Skeletal muscle cell (primary cell): ENCODE measurements around the gene VPS13D.
A peak's percentile ranks its signal among the peaks of the same experiment; 100 is the strongest.
"Not testable (repeated sequence)": the region's sequence is repeated elsewhere in the genome, so short reads cannot be mapped to it uniquely, and the experiment has no call there.

Experiments used
- DNase-seq: peaks from one replicate; pipeline ENCODE4 v3.0.0-alpha.2; 2010; ENCODE audit warnings: low read depth
- H3K4me3 ChIP-seq: 2 replicates; pipeline ENCODE4 v1.5.1; 2011; ENCODE audit warnings: low read depth, mild to moderate bottlenecking, control low read depth, low read length, moderate library complexity

The VPS13D gene

DNA sequence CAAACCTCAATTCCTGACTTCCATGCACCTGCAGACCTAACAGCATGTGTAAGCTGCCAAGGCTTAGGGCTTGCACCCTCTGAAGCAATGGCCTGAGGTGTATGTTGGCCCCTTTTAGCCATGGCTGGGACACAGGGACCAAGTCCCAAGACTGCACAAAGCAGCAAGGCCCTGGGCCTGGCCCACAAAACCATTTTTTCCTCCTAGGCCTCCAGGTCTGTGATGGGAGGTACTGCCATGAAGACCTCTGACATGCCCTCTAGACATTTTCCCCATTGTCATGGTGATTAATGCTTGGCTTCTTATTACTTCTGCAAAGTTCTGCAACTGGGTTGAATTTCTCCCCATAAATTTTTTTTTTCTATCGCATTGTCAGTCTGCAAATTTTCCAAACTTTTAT is 7.1 kb upstream of the VPS13D start:
- H3K4me3 ChIP-seq, DNase-seq: not testable (repeated sequence)

DNA sequence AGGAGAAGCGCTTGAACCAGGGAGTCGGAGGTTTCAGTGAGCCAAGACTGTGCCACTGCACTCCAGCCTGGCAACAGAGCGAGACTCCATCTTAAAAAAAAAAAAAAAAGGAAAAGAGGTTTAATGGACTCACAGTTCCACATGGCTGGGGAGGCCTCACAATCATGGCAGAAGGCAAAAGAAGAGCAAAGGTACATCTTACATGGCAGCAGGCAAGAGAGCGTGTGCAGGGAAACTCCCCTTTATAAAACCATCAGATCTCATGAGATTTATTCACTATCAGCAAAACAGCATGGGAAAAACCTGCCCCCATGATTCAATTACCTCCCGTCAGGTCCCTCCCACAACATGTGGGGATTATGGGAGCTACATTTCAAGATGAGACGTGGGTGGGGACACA is 5.7 kb upstream of the VPS13D start:
- not testable (repeated sequence) for DNase-seq, H3K4me3 ChIP-seq

DNA sequence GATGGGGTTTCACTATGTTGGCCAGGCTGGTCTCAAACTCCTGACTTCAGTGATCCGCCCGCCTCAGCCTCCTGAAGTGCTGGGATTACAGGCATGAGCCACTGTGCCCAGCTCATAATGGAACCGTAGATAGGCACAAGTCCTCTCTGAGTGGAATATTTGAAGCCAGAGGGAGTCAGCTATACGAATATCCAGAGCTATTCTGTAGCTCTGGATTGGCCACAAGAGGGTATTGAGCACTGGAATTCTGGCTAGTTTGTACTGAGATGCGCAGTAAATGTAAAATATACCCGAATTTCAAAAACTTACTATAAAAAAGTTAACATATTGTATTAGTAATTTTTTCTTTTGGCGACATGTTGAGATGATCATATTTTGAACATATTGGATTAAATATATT is 851 bp upstream of the VPS13D start:
- no peak for DNase-seq
- no peak overlapping the region for H3K4me3 ChIP-seq

DNA sequence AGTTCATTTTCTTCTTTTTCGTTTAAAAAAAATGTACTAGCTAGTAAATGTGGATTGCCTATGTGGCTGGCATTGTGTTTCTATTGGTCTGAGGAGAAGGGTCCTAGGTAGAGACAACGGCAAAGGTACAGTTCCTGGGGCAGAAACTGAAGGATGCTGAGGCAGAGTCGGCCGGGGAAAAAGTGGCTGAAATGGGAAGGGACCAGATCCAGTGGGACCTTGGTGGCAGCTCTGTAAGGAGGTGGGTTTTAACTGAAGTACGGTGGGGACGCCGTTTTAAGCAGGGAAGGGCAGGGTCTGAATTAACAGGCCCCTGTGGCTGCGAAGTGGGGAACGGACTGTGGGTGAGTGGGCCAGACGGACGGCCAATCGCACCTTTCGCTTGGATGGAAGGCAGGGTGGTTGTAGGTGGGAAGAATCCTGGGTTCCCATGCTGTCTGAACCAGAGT is 420 bp upstream of the VPS13D start:
- DNase-seq, result no peak
- no peak overlapping the region for H3K4me3 ChIP-seq

DNA sequence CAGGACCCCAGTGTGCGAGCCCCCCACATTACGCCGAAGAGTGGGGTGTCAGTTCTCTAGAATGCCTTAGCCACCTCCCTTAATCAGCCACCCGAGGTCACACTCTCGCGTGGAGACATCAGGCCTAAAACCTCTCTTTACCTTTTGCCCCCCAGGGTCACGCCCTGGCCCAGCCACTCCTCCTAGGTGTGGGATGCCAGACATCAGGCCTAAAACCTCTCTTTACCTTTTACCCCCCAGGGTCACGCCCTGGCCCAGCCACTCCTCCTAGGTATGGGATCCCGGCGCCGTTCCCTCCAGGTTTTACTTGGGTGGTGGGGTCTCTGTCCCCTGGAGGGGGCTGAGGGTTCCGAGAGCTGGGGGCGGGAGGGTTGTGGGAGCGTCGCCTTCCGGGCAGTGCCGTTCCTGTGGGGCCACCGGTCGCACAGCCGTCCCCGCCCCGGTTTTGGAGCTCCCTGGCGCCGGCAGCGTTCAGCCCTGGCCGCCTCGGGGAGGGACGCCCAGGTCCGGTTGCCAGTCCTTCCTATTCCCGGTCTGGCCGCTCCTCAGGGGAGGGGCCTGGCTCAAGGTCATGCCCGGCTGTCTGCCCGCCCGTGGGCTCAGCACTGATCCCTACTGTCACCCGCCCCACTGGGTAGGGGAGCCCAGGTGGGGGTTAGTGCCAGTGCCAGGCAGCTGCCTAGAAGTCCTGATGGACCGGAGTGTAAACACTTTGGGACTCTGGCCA is 882 bp downstream of the VPS13D start:
- peak overlapping the region; percentile 97 for H3K4me3 ChIP-seq
- DNase-seq, result no peak

DNA sequence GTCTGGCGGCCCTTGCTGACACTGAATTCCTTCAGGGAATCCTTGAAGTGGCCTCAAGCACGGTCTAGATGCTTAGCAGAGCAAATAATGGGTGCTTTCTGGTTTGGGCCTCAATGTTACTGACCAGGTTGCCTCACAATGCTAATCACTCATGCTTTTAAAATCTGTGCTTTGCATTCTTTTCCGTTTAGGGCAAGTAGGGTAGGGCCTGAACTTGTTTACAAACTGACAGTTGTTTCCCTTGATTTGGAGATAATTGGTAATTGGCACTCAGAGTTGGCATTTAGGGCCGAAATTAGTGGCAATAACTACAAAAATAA is 1.4 kb downstream of the VPS13D start:
- no peak for DNase-seq

DNA sequence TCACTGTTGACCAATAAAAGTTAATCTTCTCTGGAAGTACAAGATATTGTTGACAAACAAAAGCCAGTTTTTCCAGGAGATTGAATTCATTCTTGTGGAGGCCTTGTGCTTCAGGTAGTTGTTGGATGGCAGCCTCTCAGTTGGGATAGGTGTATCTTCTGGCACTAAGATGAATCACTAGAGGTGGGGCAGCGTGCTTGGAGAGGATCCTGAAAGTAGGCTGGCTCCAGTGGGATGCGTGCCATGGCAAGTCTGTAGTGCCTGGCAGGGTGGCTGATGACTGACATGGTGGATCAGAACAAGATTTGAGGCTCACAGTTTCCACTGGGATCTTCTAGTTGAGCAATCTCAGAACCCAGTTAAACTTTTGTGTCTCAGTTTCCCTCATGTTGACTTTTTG is 2.4 kb downstream of the VPS13D start:
- DNase-seq, result no peak
- H3K4me3 ChIP-seq, result no peak overlapping the region

More for the DNA sequence above, 1.4 kb downstream of the VPS13D start:
- H3K4me3 ChIP-seq, result peak overlapping the region; percentile 97

DNA sequence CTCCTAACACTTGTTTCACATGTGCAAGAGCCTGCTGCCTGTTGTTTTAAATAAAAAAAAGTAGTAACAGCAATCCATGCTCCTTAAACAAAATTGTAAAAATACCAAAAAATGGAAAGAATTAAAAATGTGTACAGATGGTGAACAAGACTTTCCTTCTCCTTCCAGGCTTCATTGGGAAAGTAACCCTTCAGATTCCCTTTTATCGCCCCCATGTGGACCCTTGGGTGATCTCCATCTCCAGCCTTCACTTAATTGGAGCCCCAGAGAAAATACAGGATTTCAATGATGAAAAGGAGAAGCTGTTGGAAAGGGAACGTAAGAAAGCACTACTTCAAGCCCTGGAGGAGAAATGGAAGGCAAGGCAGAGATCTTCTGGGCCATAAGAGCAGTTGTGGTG is 14.2 kb downstream of the VPS13D start:
- DNase-seq, result no peak
- no peak overlapping the region for H3K4me3 ChIP-seq

DNA sequence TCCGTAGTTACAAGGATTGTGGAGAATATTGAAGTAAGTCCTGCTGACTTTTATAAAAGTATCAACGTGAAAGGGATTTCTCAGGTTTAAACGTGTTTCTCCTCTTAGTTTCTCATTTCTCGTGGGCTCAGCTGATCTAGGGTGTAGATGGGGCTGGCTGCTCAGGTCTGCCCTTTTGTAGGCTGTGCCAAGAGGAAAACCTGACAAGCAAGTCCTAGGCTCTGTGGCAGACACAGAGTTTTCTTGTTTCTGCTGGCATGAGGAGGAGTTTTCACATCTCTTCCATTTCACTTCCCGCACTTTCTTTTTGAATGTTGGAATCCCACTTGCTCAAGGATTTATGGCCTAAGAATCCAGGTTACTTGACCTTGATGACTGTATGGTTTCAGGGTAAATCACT is 14.8 kb downstream of the VPS13D start:
- no peak overlapping the region for H3K4me3 ChIP-seq
- DNase-seq, result no peak

DNA sequence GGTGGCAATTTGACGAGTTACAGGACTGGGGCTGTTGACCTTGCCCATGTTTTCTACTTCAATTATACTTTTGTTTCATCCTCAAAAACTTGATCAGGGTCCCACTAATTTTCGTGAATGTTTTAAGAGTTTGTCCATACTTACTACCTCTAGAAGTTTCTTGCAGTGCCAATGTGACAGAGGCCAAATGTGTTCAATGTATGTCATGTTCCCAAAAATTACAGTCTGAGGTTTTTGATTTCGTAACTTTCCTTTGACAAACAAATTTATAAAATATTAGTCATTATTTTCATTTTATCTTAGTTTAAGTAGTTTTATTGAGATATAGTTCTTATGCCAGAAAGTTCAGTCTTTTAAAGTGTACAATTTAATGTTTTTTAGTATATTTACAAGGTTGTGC is 15.3 kb downstream of the VPS13D start:
- no peak overlapping the region for H3K4me3 ChIP-seq
- no peak for DNase-seq

DNA sequence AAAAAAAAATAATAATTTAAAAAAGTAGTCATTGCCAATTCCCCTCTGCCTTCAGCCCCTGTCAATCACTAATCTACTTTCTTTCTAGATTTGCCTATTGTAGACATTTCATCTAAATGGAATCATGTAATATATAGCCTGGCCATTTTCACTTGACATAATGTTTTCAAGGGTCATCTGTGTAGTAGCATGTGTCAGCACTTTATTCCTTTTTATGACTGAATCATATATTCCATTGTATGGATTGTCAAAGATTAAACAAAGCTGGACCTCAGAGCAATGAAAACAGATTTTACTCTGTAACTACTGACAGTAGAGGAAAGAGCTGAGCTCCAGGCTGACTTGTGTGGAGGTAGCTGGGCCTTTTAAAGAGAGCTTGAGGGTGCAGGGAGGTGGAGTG is 15.9 kb downstream of the VPS13D start:
- H3K4me3 ChIP-seq, result no peak overlapping the region
- no peak for DNase-seq

DNA sequence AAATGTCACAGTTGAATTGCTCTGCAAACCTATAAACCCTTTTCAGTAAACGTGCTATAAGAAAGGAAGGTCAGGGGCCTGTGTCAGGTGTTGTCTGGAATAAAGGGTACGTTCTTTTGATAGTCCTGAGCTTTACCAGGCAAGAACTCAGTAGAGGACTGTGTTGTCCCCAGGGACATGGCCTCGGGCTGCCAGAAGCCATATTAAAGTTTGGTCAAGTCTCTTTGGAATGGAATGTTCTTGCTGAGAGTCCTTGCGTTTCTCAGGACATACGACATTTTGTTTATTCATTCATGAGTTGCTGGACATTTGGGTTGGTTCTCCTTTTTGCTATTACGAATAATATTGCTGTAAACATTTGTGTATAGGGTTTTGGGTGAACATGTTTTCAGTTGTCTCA is 16.8 kb downstream of the VPS13D start:
- H3K4me3 ChIP-seq, result no peak overlapping the region
- DNase-seq, result no peak

DNA sequence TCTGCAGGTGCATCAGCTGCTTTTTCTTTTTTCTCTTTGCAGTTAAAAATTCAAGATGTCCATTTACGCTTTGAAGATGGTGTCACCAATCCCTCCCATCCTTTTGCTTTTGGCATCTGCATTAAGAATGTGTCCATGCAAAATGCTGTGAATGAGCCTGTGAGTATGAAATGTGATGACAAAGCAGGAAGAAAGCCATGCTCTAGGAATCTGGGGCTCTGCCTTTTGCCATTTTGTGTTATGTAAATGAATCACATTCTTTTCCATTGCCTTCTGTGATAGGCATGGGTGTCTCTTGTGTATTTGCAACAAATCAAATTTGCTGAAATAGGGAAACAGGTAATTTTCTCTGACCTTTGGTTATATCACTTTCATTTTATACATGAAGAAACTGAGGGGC is 19.4 kb downstream of the VPS13D start:
- no peak overlapping the region for H3K4me3 ChIP-seq
- DNase-seq, result no peak

DNA sequence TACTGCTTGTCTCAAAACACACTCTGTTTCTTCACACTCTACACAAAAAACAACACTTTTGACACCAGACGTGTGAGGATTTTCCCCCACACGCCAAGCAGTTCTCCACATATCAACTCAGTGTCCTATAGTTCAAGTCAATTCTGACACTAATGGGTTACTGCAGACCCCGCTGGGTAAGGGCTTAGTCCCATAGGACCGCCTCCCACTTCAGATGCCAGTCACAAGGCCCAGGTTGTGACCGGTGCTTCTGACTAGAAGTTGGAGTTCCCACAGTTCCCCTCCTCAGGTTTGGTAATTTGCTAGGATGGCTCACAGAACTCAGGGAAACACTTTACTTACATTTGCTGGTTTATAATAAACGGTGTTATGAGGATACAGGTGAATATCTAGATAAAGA is 19.9 kb downstream of the VPS13D start:
- no peak overlapping the region for H3K4me3 ChIP-seq
- no peak for DNase-seq

DNA sequence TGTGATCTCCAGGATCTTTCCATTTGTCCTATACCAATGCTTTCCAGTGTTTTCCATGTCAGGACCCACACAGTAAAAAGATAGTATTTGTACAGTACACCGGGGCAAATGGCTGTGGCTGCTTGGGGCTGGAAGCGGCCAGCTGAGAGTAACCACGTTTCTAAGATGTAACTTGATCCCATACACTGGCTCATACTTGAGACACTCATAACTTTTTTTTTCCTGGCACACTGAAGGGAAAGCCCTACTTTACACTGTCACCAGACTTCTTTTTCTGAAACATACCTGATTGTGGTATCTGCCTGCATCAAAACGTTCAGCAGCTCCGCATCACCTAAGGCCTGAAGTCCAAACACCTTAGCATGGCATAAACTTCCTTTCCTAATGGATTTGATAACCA is 21.6 kb downstream of the VPS13D start:
- no peak overlapping the region for H3K4me3 ChIP-seq
- peak; percentile 21 for DNase-seq

DNA sequence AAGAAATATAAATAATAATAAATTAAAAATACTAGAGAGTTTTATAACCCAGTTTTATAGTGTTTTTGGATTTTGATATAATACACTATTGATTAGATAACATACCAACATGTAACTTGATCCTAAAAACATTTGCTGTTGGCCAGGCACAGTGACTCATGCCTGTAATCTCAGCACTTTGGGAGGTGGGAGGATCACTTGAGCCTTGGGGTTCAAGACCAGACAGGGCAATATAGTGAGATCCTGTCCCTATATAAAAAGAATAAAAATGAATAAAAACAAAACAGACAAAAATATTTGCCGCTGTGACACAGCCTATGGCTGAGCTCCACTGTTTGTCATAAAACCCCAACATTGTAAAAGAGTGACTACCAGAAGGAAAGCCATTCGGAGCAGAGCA is 26.1 kb downstream of the VPS13D start:
- no peak overlapping the region for H3K4me3 ChIP-seq
- DNase-seq, result no peak

DNA sequence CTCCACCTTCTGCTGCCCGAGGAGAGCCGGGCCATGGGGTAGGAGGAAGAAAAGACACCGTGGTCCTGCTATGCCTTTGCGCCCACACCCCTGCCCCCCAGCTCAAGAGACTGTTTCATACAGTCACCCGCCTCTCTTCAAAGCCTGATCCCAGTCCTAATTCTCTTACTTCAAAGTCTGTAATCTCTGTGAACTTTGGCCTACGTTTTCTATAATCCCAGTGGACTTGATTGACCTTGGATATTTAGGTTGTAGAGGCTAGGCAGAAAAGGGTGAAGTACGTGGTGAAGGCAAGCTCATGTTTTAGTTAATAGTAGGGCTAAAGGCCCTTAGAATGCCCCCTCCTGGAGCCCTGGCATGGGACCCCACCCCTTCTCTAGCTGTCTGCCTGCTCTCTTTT is 28.4 kb downstream of the VPS13D start:
- no peak for DNase-seq
- no peak overlapping the region for H3K4me3 ChIP-seq

DNA sequence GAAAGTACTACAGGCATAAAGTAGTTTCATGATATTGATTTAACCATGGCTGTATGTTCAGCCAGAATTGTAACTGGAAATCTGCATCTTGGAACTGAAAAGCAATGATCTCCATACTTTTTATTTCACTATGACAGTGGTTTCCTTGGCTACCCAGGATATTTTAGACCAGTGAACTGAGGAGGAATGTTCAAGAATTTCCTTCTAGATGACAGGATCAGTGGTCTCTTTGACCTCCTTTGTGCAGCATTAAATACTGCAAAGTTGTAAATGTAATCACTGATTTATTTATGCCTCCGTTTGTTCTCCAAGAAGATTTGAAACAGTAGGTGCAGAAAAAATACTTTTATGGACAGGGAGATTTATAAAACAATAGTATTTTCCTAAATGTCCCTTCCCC is 39.5 kb downstream of the VPS13D start:
- H3K4me3 ChIP-seq, result no peak overlapping the region
- DNase-seq, result no peak

DNA sequence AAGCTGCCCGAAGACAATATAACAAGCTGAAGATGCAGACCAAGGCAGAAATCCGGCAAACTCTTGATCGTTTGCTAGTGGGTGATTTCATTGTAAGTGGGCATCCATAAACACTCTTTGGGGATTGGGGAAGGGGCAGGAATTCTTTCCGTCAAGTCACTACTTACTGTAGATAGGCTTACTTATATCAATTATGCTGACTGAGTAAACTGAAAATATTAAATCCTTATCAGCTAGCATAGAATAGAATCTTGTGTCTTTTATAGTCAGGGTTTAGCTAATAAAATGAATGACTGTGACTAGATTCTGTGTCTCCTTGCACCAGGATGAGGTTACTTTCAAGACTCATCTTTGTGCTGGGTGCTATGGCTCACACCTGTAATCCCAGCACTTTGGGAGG is 41.2 kb downstream of the VPS13D start:
- DNase-seq, result no peak
- no peak overlapping the region for H3K4me3 ChIP-seq

DNA sequence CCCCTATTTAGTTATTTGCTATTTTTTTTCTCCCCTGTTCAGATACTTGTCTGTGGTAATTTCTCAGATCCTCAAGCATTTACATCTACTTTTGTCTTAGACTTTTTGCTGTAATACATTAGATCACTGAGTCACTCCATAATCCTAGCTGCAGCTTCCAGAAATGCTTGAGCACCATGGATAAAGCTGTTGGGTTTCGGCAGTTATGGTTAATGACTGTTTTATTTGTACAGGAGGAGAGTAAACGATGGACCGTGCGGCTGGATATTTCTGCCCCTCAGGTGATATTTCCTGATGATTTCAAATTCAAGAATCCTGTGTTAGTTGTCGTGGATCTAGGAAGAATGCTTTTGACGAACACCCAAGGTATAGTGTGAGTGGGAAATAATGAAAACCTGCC is 42.9 kb downstream of the VPS13D start:
- no peak overlapping the region for H3K4me3 ChIP-seq
- no peak for DNase-seq

DNA sequence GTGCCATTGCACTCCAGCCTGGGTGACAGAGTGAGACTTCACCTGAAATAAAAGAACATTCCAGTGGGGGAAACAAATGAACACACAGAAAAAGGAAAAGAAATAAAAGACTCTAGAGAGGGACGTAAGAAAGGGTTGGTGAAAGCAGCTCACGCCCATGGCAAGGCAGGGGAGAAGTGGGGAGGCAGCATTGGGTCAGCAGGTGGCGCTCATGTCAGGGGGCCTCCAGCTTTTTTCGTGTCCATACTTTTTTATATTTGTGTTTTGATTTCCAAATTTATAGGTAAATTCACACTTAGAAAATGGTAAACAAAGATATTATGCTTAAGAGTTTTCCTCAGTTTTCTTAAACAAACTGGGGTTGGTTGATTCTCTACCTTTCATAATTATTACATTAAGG is 45.5 kb downstream of the VPS13D start:
- DNase-seq, result no peak
- H3K4me3 ChIP-seq, result no peak overlapping the region

DNA sequence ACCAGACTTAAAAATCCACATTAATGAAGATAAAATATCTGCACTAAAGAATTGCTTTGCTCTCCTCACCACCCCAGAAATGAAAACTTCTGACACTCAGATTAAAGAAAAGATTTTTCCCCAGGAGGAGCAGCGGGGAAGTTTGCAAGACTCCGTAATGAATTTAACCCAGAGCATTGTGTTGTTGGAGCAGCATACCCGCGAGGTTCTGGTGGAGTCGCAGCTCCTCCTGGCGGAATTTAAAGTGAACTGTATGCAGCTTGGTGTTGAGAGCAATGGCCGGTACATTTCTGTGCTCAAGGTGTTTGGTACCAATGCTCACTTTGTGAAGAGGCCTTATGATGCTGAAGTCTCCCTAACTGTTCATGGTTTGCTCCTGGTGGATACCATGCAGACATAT is 46.4 kb downstream of the VPS13D start:
- peak; percentile 16 for DNase-seq
- no peak overlapping the region for H3K4me3 ChIP-seq
